ENCODE results near the gene GTPBP2.

Gene GTPBP2

GRCh38 chr6:43575772-43576551 is 53.1 kb downstream of the GTPBP2 start, which contains the start of the genes POLH and XPO5:
Gene POLH, plus strand, starts transcription at chr6:43576185. Its CDS starts 6,135 bp downstream, at chr6:43582320.
Gene XPO5, minus strand, starts transcription at chr6:43576038. Its CDS starts 174 bp downstream, at chr6:43575864.
- peak; percentile 97 for DNase-seq

- DNase-seq, result peak; percentile 54
These were observed 53.8 kb downstream of the GTPBP2 start for GRCh38 chr6:43575105-43575771.

GRCh38 chr6:43572015-43572414 is 57.0 kb downstream of the GTPBP2 start:
- DNase-seq, result no peak

- DNase-seq, result peak; percentile 29
These were observed 58.1 kb downstream of the GTPBP2 start for GRCh38 chr6:43570876-43571441.
